K562 (cell line): ENCODE results near the gene RNF115. TPM values are rescaled to one million over a fixed set of nuclear protein-coding genes. Genes with fewer than 3 reads are reported as not detected.
A peak's percentile ranks its signal among the peaks of the same experiment; 100 is the strongest.
"Not testable (repeated sequence)": the region's sequence is repeated elsewhere in the genome, so short reads cannot be mapped to it uniquely, and the experiment has no call there.

Experiments
- ATAC-seq: fragments of 200-7000 bp; cut with Tn5 transposase; 3 replicates; pipeline ENCODE4 v1.9.1; 2020; ENCODE audit warnings: moderate library complexity
- BruUV-seq: library from RNA; stranded (reverse); fragments of 400-500 nt; replicated peaks from 2 replicates; lab custom pipeline; 2021; lab: Mats Ljungman, UMichigan
- CTCF ChIA-PET: fragments of 300-600 bp; formaldehyde crosslinking; extraction: SDS; loops from one replicate; lab custom pipeline; 2021; ENCODE audit warnings: low intra/inter-chr PET ratio; lab: Yijun Ruan, JAX
- POLR2A ChIA-PET: fragments of 300-600, 350-650 bp; sonication (Branson Sonifier 250); formaldehyde crosslinking; extraction: SDS; loops from one replicate; lab custom pipeline; 2021; ENCODE audit warnings: antibody characterized with exemption, inconsistent platforms; lab: Yijun Ruan, JAX
- DNase-seq, 4 experiments: peaks; one replicate each; pipeline versions ENCODE4 v3.0.0 to v3.0.0-alpha.2; 2011 to 2018; ENCODE audit warnings: low spot score in 3 of 4, mixed read lengths in 3 of 4; ENCODE audit errors: extremely low read depth in 1 of 4
- FAIRE-seq: peaks from 2 replicates; lab custom pipeline; 2011; peaks lifted over from hg19 to GRCh38; lab: Jason Lieb, UNC
- H2AFZ ChIP-seq: 2 replicates; pipeline ENCODE4 v1.6.0; 2011; ENCODE audit warnings: low read depth, low read length, control low read depth, inconsistent platforms
- H3K27ac ChIP-seq: fragments of 200-600 bp; 3 replicates; pipeline ENCODE4 v1.8.0; 2011; ENCODE audit warnings: low read depth, mild to moderate bottlenecking, control low read depth, inconsistent platforms, low read length, moderate library complexity, mixed read lengths; ENCODE audit errors: extremely low read depth
- H3K27me3 ChIP-seq, 2 experiments: fragments of 300-600 bp in 1 of 2; 2 replicates in 1 of 2; 3 replicates in 1 of 2; pipeline versions ENCODE4 v1.6.0 to v1.8.0; 2011; ENCODE audit warnings: inconsistent platforms in 2 of 2, low read length in 2 of 2, mild to moderate bottlenecking in 1 of 2, mixed read lengths in 1 of 2, moderate library complexity in 1 of 2; ENCODE audit not compliant: control insufficient read depth in 2 of 2, insufficient read depth in 2 of 2
- H3K36me3 ChIP-seq: fragments of 300-600 bp; 3 replicates; pipeline ENCODE4 v1.8.0; 2011; ENCODE audit warnings: mild to moderate bottlenecking, low read length, inconsistent platforms; ENCODE audit not compliant: control insufficient read depth, insufficient read depth
- H3K4me1 ChIP-seq, 2 experiments: fragments of 200-600 bp in 1 of 2; replicated peaks in 1 of 2; 2 replicates in 1 of 2; 3 replicates in 1 of 2; pipeline versions ENCODE4 v1.5.1 to v1.8.0; 2011; ENCODE audit warnings: inconsistent platforms in 2 of 2, low read length in 2 of 2, mild to moderate bottlenecking in 1 of 2, mixed read lengths in 1 of 2, moderate library complexity in 1 of 2; ENCODE audit not compliant: control insufficient read depth in 2 of 2, insufficient read depth in 2 of 2
- H3K4me2 ChIP-seq: 2 replicates; pipeline ENCODE4 v1.6.1; 2011; ENCODE audit warnings: low read length, control low read depth, inconsistent platforms, mixed read lengths; ENCODE audit not compliant: insufficient read depth
- H3K4me3 ChIP-seq: fragments of 200-600 bp; sonication (generic), shearing (Covaris generic); 2 replicates; pipeline ENCODE4 v1.5.1; 2016; ENCODE audit warnings: control low read depth, inconsistent platforms
- H3K79me2 ChIP-seq: fragments of 200-600 bp; 3 replicates; pipeline ENCODE4 v1.8.0; 2011; ENCODE audit warnings: low read length, inconsistent platforms; ENCODE audit not compliant: control insufficient read depth, insufficient read depth
- H3K9ac ChIP-seq, 2 experiments: 2 replicates each; pipeline versions ENCODE4 v1.6.0 to v1.6.1; 2011; ENCODE audit warnings: low read depth in 2 of 2, low read length in 2 of 2, control low read depth in 1 of 2, inconsistent platforms in 1 of 2, mild to moderate bottlenecking in 1 of 2, mixed read lengths in 1 of 2; ENCODE audit not compliant: insufficient read depth in 1 of 2
- H3K9me1 ChIP-seq: one replicate; pipeline ENCODE4 v1.6.0; 2011; ENCODE audit warnings: inconsistent platforms, mild to moderate bottlenecking, low read length, moderate library complexity; ENCODE audit not compliant: control insufficient read depth, insufficient read depth
- H3K9me3 ChIP-seq: replicated peaks from 2 replicates; pipeline ENCODE4 v1.5.1; 2011; ENCODE audit warnings: low read depth, low read length, inconsistent platforms; ENCODE audit not compliant: control insufficient read depth, insufficient read depth
- H4K20me1 ChIP-seq: replicated peaks from 2 replicates; pipeline ENCODE4 v1.6.1; 2011; ENCODE audit warnings: low read length, inconsistent platforms, mixed read lengths; ENCODE audit not compliant: control insufficient read depth, insufficient read depth
- GTF2B ChIP-seq: IDR thresholded peaks from 2 replicates; pipeline ENCODE4 v1.6.1; 2011; ENCODE audit not compliant: insufficient read length; ENCODE audit errors: extremely low read depth
- WGBS: fragments of 100-300 bp; shearing (Covaris generic); methylation state at CpG from one replicate; pipeline ENCODE4 v1.1.6; 2016; ENCODE audit warnings: low coverage, mixed read lengths; ENCODE audit not compliant: insufficient coverage; ENCODE audit errors: missing lambda C conversion rate; 5-methylcytosine and 5-hydroxymethylcytosine counted together
- in situ Hi-C: fragments of 300-500 bp; cut with MboI; formaldehyde crosslinking; loops from 4 replicates; pipeline ENCODE4 v1.15.0; 2018; ENCODE audit warnings: inconsistent platforms, mixed read lengths
- intact Hi-C: fragments of 100-400 bp; cut with micrococcal nuclease; formaldehyde crosslinking; loops from 2 replicates; pipeline ENCODE4 v1.14.2; 2022
- polyA plus RNA-seq, 8 experiments: library from polyadenylated mRNA; depleted of rRNA in 4 of 8; stranded (reverse) in 5 of 8; unstranded in 3 of 8; fragments of >200 nt; fragmentation: Nextera tagmentation in 2 of 8; fragmentation: Illumina TruSeq in 1 of 8; extraction: Ambion mirVana in 2 of 8; extraction: Trizol in 1 of 8; gene quantifications; 2 replicates each; pipeline versions ENCODE4 v1.2.1 to v1.2.3, GENCODE V29; 2011 to 2014; ENCODE audit warnings: inconsistent platforms in 1 of 8, missing spikeins in 1 of 8
- total RNA-seq, 7 experiments: library from RNA; depleted of rRNA in 6 of 7; stranded (reverse); fragments of >200 nt in 6 of 7; fragmentation: Illumina TruSeq in 2 of 7; extraction: Trizol in 2 of 7; gene quantifications; 2 replicates each; pipeline versions ENCODE4 v1.2.1 to v1.2.3, GENCODE V29; 2011 to 2021; ENCODE audit warnings: low replicate concordance in 1 of 7

The RNF115 gene
- total and polyA plus RNA-seq, 9 of the 15 experiments (the other 6 are each of a cell fraction or from before 2014, with no cell fraction given), result 1.9 to 14.3 (median 9.5) TPM

GRCh38 chr1:145822779-145823331 is 1.0 kb downstream of the RNF115 start:
- H3K9me3 ChIP-seq, BruUV-seq, H3K9ac ChIP-seq, H3K27ac ChIP-seq, H4K20me1 ChIP-seq, CTCF ChIA-PET, DNase-seq, H3K9me1 ChIP-seq, POLR2A ChIA-PET, H3K4me3 ChIP-seq, in situ Hi-C loops, FAIRE-seq, H2AFZ ChIP-seq, H3K27me3 ChIP-seq: not testable (repeated sequence)
- intact Hi-C loops, result loop anchor here (10.0 kb wide), 1 partner anchor 78 kb away; no protein-coding TSS in a partner anchor
- peak overlapping the region; percentile 52 for H3K4me2 ChIP-seq
- no CpG with 5 or more reads among the region's 16 CpGs for WGBS
- H3K36me3 ChIP-seq, result peaks cover 22% of the 10 kb centered on the region
- peaks cover 8 to 12% of the 10 kb centered on the region in 2 experiments for H3K4me1 ChIP-seq
- 0 out of 3 replicates have a peak, but pooled peaks have one; percentile 1 for ATAC-seq
- H3K79me2 ChIP-seq, result peaks cover 36% of the 10 kb centered on the region

- POLR2A ChIA-PET, H3K9me1 ChIP-seq, H3K36me3 ChIP-seq, H3K4me2 ChIP-seq, H3K9ac ChIP-seq, H3K27me3 ChIP-seq, H4K20me1 ChIP-seq, H3K79me2 ChIP-seq, ATAC-seq, H3K9me3 ChIP-seq, in situ Hi-C loops, CTCF ChIA-PET, H2AFZ ChIP-seq: not testable (repeated sequence)
- 5% methylated on average over 3 of the region's 6 CpGs for WGBS
- BruUV-seq, result TSS peak; percentile 13
- peak; percentile 18 for TF ChIP-seq GTF2B
- TF ChIP-seq, all 486 proteins: peak for 1; not testable (repeated sequence) for 485
- DNase-seq, FAIRE-seq, H3K4me3 ChIP-seq, H3K27ac ChIP-seq, intact Hi-C loops, H3K4me1 ChIP-seq: not testable (repeated sequence)
Observed at GRCh38 chr1:145818095-145818494, 5.8 kb downstream of the RNF115 start.

- DNase-seq, CTCF ChIA-PET, H3K27me3 ChIP-seq, H3K9ac ChIP-seq, H3K4me1 ChIP-seq, H4K20me1 ChIP-seq, POLR2A ChIA-PET, H3K79me2 ChIP-seq, H3K27ac ChIP-seq, in situ Hi-C loops, FAIRE-seq, H3K9me3 ChIP-seq, H3K4me2 ChIP-seq, H3K4me3 ChIP-seq, H3K9me1 ChIP-seq, BruUV-seq, H3K36me3 ChIP-seq, H2AFZ ChIP-seq, intact Hi-C loops: not testable (repeated sequence)
- peak; percentile 38; the same call in 1 of the 3 replicates for ATAC-seq
- 52% methylated on average over 4 of the region's 6 CpGs for WGBS
Observed at GRCh38 chr1:145812977-145813810, 10.7 kb downstream of the RNF115 start.
